HUES64 (cell line): ENCODE results near the gene PMPCB.

ENCODE experiments used
- H3K27ac ChIP-seq: 2 replicates; pipeline ENCODE4 v1.7.0; 2013; ENCODE audit warnings: low read depth, low read length, inconsistent platforms
- H3K27me3 ChIP-seq: 2 replicates; pipeline ENCODE4 v1.6.1; 2013; ENCODE audit warnings: mild to moderate bottlenecking, low read length; ENCODE audit not compliant: insufficient read depth
- H3K36me3 ChIP-seq: 2 replicates; pipeline ENCODE4 v1.6.1; 2013; ENCODE audit warnings: mild to moderate bottlenecking, low read length; ENCODE audit not compliant: insufficient read depth
- H3K4me1 ChIP-seq: 2 replicates; pipeline ENCODE4 v1.6.1; 2013; ENCODE audit warnings: mild to moderate bottlenecking, low read length, moderate library complexity; ENCODE audit not compliant: insufficient read depth
- H3K4me3 ChIP-seq: 2 replicates; pipeline ENCODE4 v1.5.1; 2013; ENCODE audit warnings: mild to moderate bottlenecking, low read length, moderate library complexity
- H3K9ac ChIP-seq: 2 replicates; pipeline ENCODE4 v1.6.1; 2013; ENCODE audit warnings: mild to moderate bottlenecking, low read depth, low read length
- H3K9me3 ChIP-seq: 2 replicates; pipeline ENCODE4 v1.6.1; 2013; ENCODE audit warnings: low read depth, low read length; ENCODE audit not compliant: insufficient read depth
- WGBS: fragments of 150-250, 120-280 bp; methylation state at CpG from one replicate; pipeline ENCODE4 v1.1.7; 2013; ENCODE audit warnings: missing lambda C conversion rate; 5-methylcytosine and 5-hydroxymethylcytosine counted together

The PMPCB gene

GRCh38 chr7:103336761-103337160 is 39.5 kb downstream of the PMPCB start:
- Histone ChIP-seq H3K4me3 (no peak overlapping the region), H3K27me3 (no peaks in the 10 kb centered on the region), H3K27ac (no peak overlapping the region), H3K36me3 (peaks cover 79% of the 10 kb centered on the region), H3K9ac (no peak overlapping the region), H3K9me3 (no peaks in the 10 kb centered on the region), H3K4me1 (no peaks in the 10 kb centered on the region)
- 100% methylated on average over 2 of the region's 2 CpGs for WGBS

GRCh38 chr7:103338864-103339263 is 41.6 kb downstream of the PMPCB start:
- no peak overlapping the region for H3K27ac ChIP-seq

GRCh38 chr7:103341466-103341865 is 44.2 kb downstream of the PMPCB start:
- no peaks in the 10 kb centered on the region for H3K9me3 ChIP-seq
- no peaks in the 10 kb centered on the region for H3K27me3 ChIP-seq
- H3K4me1 ChIP-seq, result 0 out of 2 replicates have a peak, but pooled peaks cover 3% of the 10 kb centered on the region
- H3K36me3 ChIP-seq, result peaks cover 50% of the 10 kb centered on the region
- no peak overlapping the region for H3K27ac ChIP-seq
- H3K4me3 ChIP-seq, result no peak overlapping the region
- H3K9ac ChIP-seq, result no peak overlapping the region
- WGBS, result 98% methylated on average over 2 of the region's 2 CpGs

More at GRCh38 chr7:103338864-103339263, 41.6 kb downstream of the PMPCB start:
- 83% methylated on average over 1 of the region's 2 CpGs for WGBS
- H3K4me3 ChIP-seq, result no peak overlapping the region
- 0 out of 2 replicates have a peak, but pooled peaks cover 3% of the 10 kb centered on the region for H3K4me1 ChIP-seq
- H3K36me3 ChIP-seq, result peaks cover 73% of the 10 kb centered on the region
- no peaks in the 10 kb centered on the region for H3K9me3 ChIP-seq
- H3K27me3 ChIP-seq, result no peaks in the 10 kb centered on the region
- no peak overlapping the region for H3K9ac ChIP-seq

- Histone ChIP-seq H3K9ac (peak overlapping the region; percentile 94), H3K4me1 (0 out of 2 replicates have a peak, but pooled peaks cover 3% of the 10 kb centered on the region), H3K4me3 (peak overlapping the region; percentile 82), H3K36me3 (peaks cover 35% of the 10 kb centered on the region), H3K27me3 (no peaks in the 10 kb centered on the region), H3K9me3 (no peaks in the 10 kb centered on the region), H3K27ac (no peak overlapping the region)
Measured at GRCh38 chr7:103343332-103343731, 46.1 kb downstream of the PMPCB start.

- Histone ChIP-seq H3K27me3 (no peaks in the 10 kb centered on the region), H3K9ac (peak overlapping the region; percentile 94), H3K4me1 (0 out of 2 replicates have a peak, but pooled peaks cover 7% of the 10 kb centered on the region), H3K9me3 (no peaks in the 10 kb centered on the region), H3K4me3 (peak overlapping the region; percentile 82), H3K36me3 (peaks cover 33% of the 10 kb centered on the region), H3K27ac (peak overlapping the region; percentile 77)
- 2% methylated on average over 26 of the region's 26 CpGs for WGBS
Measured at GRCh38 chr7:103343758-103344452, 46.7 kb downstream of the PMPCB start.

GRCh38 chr7:103344453-103345149 is 47.4 kb downstream of the PMPCB start, which contains the start of gene DNAJC2:
TSS of gene DNAJC2 (minus strand) at chr7:103344767. CDS start at chr7:103344622, 145 bp downstream.
- WGBS, result 13% methylated on average over 42 of the region's 43 CpGs
- peak within 1 kb of the TSS; percentile 77 for H3K27ac ChIP-seq
- no peaks in the 10 kb centered on the region for H3K27me3 ChIP-seq
- peak within 1 kb of the TSS; percentile 82 for H3K4me3 ChIP-seq
- H3K4me1 ChIP-seq, result 0 out of 2 replicates have a peak, but pooled peaks cover 10% of the 10 kb centered on the region
- peaks cover 26% of the 10 kb centered on the region for H3K36me3 ChIP-seq
- H3K9ac ChIP-seq, result peak within 1 kb of the TSS; percentile 94
- H3K9me3 ChIP-seq, result no peaks in the 10 kb centered on the region

GRCh38 chr7:103346396-103346795 is 49.2 kb downstream of the PMPCB start:
- no peak overlapping the region for H3K4me3 ChIP-seq
- H3K9ac ChIP-seq, result no peak overlapping the region
- no peaks in the 10 kb centered on the region for H3K9me3 ChIP-seq
- 95% methylated on average over 5 of the region's 5 CpGs for WGBS
- no peaks in the 10 kb centered on the region for H3K27me3 ChIP-seq
- H3K27ac ChIP-seq, result no peak overlapping the region
- peaks cover 20% of the 10 kb centered on the region for H3K36me3 ChIP-seq
- H3K4me1 ChIP-seq, result 0 out of 2 replicates have a peak, but pooled peaks cover 10% of the 10 kb centered on the region

GRCh38 chr7:103347507-103348267 is 50.5 kb downstream of the PMPCB start, which contains the start of gene PSMC2:
TSS of gene PSMC2 (plus strand) at chr7:103347643. CDS start at chr7:103347712, 69 bp downstream.
- 0 out of 2 replicates have a peak, but pooled peaks cover 10% of the 10 kb centered on the region for H3K4me1 ChIP-seq
- H3K9me3 ChIP-seq, result no peaks in the 10 kb centered on the region
- H3K36me3 ChIP-seq, result peaks cover 21% of the 10 kb centered on the region
- H3K27ac ChIP-seq, result peak within 1 kb of the TSS; percentile 72
- H3K27me3 ChIP-seq, result no peaks in the 10 kb centered on the region
- peak within 1 kb of the TSS; percentile 92 for H3K4me3 ChIP-seq
- under 1% methylated on average over 25 of the region's 25 CpGs for WGBS
- peak within 1 kb of the TSS; percentile 94 for H3K9ac ChIP-seq

- H3K4me3 ChIP-seq, result peak overlapping the region; percentile 92
- 0 out of 2 replicates have a peak, but pooled peaks cover 10% of the 10 kb centered on the region for H3K4me1 ChIP-seq
- H3K9ac ChIP-seq, result peak overlapping the region; percentile 94; the same call in 1 of the 2 replicates
- peaks cover 29% of the 10 kb centered on the region for H3K36me3 ChIP-seq
- no peaks in the 10 kb centered on the region for H3K9me3 ChIP-seq
- no peaks in the 10 kb centered on the region for H3K27me3 ChIP-seq
- WGBS, result 16% methylated on average over 12 of the region's 13 CpGs
- no peak overlapping the region for H3K27ac ChIP-seq
Measured at GRCh38 chr7:103348452-103348851, 51.2 kb downstream of the PMPCB start.

- Histone ChIP-seq H3K4me3 (peak overlapping the region; percentile 92), H3K9ac (peak overlapping the region; percentile 94; the same call in 1 of the 2 replicates), H3K27ac (no peak overlapping the region), H3K9me3 (no peaks in the 10 kb centered on the region), H3K36me3 (peaks cover 34% of the 10 kb centered on the region), H3K4me1 (0 out of 2 replicates have a peak, but pooled peaks cover 7% of the 10 kb centered on the region), H3K27me3 (no peaks in the 10 kb centered on the region)
- 81% methylated on average over 2 of the region's 2 CpGs for WGBS
Measured at GRCh38 chr7:103348959-103349358, 51.7 kb downstream of the PMPCB start.
